ENCODE measurements around the gene SCAP. TPM values are rescaled to one million over a fixed set of nuclear protein-coding genes. Genes with fewer than 3 reads are reported as not detected.

Gene SCAP
- total RNA-seq, 4 donors from 2014 or later: 32.6 to 87.2 (median 43.9) TPM

DNA sequence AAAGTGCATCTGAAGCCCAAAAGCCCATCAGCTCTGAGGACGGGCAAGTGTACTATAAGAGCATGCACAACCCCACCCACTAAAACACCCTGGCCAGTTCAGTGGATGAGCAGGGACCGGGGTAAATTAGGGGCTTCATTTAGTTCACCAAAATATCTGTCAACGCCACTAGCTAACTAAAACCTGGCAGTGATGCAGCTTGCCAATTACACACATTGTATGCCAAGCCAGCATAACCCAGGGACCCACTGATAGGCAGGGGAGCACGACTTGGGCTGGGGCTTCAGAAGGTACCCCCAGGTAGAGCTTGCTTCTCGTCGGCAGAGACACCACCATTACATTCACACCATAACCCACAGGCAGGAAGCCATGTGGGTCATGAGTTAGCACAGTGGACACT is 47.9 kb downstream of the SCAP start:
- TF ChIP-seq, protein P1, sequence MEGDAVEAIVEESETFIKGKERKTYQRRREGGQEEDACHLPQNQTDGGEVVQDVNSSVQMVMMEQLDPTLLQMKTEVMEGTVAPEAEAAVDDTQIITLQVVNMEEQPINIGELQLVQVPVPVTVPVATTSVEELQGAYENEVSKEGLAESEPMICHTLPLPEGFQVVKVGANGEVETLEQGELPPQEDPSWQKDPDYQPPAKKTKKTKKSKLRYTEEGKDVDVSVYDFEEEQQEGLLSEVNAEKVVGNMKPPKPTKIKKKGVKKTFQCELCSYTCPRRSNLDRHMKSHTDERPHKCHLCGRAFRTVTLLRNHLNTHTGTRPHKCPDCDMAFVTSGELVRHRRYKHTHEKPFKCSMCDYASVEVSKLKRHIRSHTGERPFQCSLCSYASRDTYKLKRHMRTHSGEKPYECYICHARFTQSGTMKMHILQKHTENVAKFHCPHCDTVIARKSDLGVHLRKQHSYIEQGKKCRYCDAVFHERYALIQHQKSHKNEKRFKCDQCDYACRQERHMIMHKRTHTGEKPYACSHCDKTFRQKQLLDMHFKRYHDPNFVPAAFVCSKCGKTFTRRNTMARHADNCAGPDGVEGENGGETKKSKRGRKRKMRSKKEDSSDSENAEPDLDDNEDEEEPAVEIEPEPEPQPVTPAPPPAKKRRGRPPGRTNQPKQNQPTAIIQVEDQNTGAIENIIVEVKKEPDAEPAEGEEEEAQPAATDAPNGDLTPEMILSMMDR (IDR thresholded peaks at IDR 0.05; ENCODE audit: low read depth): no peak

DNA sequence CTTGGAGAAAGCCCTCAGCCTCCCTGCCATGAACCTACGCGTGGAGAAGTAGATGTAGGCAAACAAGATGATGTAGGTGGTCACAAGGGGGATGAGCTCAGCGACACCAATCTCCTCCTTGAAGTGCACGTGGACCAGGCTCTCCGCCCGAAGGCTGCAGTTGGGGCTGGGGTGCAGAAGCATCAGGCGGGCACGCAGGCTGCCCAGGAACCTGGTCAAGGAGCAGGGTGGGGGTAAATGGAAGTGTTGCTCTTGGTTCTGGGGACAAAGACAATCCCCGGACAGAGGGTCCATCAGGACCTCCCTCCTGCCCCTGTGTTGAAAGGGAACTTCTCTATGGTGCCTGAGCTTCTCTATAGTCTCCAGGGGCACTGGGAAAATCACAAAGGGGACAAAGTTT is 49.8 kb downstream of the SCAP start:
- TF ChIP-seq, protein P1 (IDR thresholded peaks at IDR 0.05; ENCODE audit: low read depth): no peak

DNA sequence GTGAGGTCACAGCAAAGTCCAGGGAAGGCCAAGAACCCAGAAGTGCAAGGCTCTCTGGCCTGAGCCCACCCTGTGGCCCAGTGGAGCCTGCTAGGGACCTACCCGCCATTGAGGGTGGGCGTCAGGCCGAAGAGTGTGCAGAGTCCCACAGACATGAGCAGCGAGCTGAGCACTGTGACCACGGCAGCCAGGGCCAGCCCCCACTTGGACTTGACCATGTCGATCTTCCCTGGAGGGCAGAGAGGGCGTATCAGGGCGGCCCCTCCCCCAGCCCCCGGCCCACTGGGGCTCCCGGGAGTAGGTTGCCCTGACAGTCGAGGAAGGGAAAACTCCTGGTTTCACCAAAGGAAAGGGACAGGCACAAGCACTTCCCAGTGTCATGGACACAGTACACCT is 50.4 kb downstream of the SCAP start:
- TF ChIP-seq, protein P1 (IDR thresholded peaks at IDR 0.05; ENCODE audit: low read depth): no peak

DNA sequence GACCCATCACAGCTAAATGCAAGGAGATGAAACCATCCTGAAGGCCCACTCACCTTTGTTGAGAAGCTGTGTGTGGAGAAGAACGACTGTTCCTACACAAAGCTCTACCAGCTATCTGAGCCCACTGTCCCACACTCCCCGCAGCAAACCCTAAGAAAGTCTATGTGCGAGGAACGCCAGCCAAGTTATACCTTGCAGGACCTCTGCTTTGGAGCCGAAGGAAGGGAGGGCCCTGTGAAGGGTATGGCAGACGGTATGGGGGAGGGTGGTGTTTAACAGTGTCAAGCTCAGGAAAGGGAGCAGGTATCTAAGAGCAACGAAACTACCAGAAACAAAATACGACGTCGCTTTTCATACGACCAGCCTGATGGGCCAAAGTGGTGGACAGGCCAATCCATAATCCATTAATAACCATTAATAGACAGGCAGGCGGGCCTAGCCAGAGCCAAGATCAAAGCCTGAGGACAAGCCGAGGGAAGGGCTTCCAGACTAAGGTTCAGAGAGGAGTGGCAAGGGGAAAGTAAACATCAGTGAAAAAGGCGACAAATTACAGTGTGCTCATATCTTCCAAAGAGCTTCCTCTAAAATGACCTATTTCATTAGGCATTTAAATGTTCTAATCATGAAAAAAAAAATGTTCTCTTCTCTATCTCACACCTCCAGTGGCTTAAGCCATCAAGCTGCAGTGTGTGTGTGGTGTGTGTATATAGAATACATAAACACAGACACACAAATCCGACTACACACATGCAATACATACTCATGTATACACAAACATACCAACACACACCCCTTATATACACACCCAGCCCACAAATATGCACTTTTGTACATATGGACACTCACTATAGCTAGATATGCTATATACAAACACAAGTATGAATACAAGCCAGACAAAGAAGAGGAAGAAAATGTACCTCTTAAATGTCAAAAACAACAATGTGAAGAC is 51.0 kb downstream of the SCAP start:
- TF ChIP-seq, protein P1 (IDR thresholded peaks at IDR 0.05; ENCODE audit: low read depth): no peak

DNA sequence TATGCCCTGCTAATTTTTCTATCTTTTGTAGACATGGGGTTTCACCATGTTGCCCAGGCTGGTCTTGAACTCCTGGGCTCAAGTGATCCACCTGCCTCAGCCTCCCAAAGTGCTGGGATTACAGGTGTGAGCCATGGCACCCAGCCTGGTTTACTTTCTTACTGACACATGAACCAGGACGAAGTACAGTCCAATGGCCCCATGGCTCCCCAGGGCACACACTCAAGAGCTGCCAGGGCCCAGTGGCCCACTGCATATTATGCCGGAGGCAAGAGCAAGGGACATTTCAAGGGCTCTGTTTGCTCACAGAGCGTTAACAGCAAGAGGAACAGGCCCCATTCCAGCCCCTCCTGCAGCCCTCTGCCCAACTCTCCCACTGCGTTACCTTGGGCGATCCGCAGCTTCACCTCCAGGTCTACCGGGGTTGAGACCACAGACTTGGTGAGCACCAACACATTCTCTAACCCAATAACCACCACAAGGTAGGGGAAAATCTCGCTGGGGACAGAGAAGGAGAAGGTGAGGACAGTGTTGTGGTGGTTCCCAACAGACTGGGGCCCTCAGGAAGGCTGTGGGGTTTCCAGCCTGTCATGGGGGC is 52.1 kb downstream of the SCAP start:
- TF ChIP-seq, protein P1 (IDR thresholded peaks at IDR 0.05; ENCODE audit: low read depth): no peak

DNA sequence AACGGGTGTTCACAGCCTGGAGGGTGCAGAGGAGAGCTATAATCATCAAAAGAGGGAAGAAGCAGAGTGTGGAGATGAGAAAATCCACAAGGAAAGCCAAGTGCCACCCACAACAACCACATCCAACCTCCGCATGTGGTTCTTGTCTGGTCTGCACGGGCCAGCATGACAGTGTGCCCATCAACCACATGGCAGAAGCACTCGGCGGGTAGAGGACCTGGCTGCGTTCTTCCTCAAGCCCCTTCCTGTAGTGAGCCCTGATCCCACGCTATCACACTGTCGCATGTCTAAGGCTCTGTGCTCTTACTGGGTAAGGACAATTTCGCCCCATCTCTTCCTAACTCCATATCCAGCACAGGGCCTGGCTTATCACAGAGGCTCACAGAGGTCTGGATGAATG is 53.0 kb downstream of the SCAP start:
- TF ChIP-seq, protein P1 (IDR thresholded peaks at IDR 0.05; ENCODE audit: low read depth): no peak
